Liver (tissue), 3 donors: ENCODE data around the gene GRIP1.

ENCODE experiments used
- EGR1 ChIP-seq, 2 donors: IDR thresholded peaks; 2 replicates each; pipeline ENCODE4 v1.6.1; 2016 to 2018; ENCODE audit warnings: antibody characterized with exemption in 2 of 2, low read depth in 2 of 2
- JUND ChIP-seq, 2 donors: IDR thresholded peaks; 2 replicates each; pipeline ENCODE4 v1.6.1; 2016; ENCODE audit warnings: antibody characterized with exemption in 2 of 2
- TAF1 ChIP-seq: conservative IDR thresholded peaks from 2 replicates; pipeline ENCODE4 v1.6.1; 2016; ENCODE audit warnings: antibody characterized with exemption, mild to moderate bottlenecking
- YY1 ChIP-seq: IDR thresholded peaks from 2 replicates; pipeline ENCODE4 v1.6.1; 2016; ENCODE audit warnings: antibody characterized with exemption, mild to moderate bottlenecking
- TF ChIP-seq, protein P1 (sequence below): fragments of 150-350 bp; IDR thresholded peaks from 2 replicates; pipeline ENCODE4 v1.5.1; 2017; ENCODE audit warnings: improper control_type of control experiment, low read depth, low read length; ENCODE audit not compliant: missing input control
- TF ChIP-seq, protein P2 (sequence below): IDR thresholded peaks from 2 replicates; pipeline ENCODE4 v1.6.1; 2016; ENCODE audit warnings: antibody characterized with exemption, mild to moderate bottlenecking
- TF ChIP-seq, protein P3 (sequence below): IDR thresholded peaks from 2 replicates; pipeline ENCODE4 v1.6.1; 2016; ENCODE audit warnings: antibody characterized with exemption
- donor health status: healthy.
- donor health status: healthy.

DNA sequence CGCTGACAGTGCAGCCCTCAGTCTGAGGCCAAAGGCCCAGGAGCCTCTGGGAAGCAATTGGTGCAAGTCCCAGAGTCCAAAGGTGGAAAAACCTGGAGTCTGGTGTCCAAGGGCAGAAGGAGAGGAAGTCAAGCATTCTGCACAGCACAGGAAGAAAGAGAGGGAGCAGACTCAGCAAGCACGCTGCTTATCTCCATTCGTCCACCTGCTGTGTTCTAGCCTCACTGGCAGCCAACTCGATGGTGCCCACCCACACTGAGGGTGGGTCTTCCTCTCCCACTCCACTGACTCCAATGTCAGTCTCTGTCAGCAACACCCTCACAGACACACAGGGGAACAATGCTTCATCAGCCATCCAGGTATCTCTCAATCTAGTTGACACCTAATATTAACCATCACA lies 337.8 kb downstream of the GRIP1 start:
- TF ChIP-seq, protein P1, sequence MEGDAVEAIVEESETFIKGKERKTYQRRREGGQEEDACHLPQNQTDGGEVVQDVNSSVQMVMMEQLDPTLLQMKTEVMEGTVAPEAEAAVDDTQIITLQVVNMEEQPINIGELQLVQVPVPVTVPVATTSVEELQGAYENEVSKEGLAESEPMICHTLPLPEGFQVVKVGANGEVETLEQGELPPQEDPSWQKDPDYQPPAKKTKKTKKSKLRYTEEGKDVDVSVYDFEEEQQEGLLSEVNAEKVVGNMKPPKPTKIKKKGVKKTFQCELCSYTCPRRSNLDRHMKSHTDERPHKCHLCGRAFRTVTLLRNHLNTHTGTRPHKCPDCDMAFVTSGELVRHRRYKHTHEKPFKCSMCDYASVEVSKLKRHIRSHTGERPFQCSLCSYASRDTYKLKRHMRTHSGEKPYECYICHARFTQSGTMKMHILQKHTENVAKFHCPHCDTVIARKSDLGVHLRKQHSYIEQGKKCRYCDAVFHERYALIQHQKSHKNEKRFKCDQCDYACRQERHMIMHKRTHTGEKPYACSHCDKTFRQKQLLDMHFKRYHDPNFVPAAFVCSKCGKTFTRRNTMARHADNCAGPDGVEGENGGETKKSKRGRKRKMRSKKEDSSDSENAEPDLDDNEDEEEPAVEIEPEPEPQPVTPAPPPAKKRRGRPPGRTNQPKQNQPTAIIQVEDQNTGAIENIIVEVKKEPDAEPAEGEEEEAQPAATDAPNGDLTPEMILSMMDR: no peak
- TF ChIP-seq EGR1 (IDR thresholded peaks at IDR 0.05; ENCODE audit: low read depth in 2 of 2) (no peak), TAF1 (no peak), JUND (IDR thresholded peaks at IDR 0.05) (no peak), YY1 (no peak)
- TF ChIP-seq, protein P2, sequence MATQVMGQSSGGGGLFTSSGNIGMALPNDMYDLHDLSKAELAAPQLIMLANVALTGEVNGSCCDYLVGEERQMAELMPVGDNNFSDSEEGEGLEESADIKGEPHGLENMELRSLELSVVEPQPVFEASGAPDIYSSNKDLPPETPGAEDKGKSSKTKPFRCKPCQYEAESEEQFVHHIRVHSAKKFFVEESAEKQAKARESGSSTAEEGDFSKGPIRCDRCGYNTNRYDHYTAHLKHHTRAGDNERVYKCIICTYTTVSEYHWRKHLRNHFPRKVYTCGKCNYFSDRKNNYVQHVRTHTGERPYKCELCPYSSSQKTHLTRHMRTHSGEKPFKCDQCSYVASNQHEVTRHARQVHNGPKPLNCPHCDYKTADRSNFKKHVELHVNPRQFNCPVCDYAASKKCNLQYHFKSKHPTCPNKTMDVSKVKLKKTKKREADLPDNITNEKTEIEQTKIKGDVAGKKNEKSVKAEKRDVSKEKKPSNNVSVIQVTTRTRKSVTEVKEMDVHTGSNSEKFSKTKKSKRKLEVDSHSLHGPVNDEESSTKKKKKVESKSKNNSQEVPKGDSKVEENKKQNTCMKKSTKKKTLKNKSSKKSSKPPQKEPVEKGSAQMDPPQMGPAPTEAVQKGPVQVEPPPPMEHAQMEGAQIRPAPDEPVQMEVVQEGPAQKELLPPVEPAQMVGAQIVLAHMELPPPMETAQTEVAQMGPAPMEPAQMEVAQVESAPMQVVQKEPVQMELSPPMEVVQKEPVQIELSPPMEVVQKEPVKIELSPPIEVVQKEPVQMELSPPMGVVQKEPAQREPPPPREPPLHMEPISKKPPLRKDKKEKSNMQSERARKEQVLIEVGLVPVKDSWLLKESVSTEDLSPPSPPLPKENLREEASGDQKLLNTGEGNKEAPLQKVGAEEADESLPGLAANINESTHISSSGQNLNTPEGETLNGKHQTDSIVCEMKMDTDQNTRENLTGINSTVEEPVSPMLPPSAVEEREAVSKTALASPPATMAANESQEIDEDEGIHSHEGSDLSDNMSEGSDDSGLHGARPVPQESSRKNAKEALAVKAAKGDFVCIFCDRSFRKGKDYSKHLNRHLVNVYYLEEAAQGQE: no peak
- TF ChIP-seq, protein P3, sequence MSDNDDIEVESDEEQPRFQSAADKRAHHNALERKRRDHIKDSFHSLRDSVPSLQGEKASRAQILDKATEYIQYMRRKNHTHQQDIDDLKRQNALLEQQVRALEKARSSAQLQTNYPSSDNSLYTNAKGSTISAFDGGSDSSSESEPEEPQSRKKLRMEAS: no peak
